Sigmoid colon (tissue), 4 donors: ENCODE results near the gene CACNA2D3.

ENCODE experiments used
- CTCF ChIP-seq, 4 experiments: fragments of 450-650 bp in 3 of 4; fragments of 200-600 bp in 1 of 4; IDR thresholded peaks; one replicate each; pipeline ENCODE4 v1.5.1; 2016 to 2019; ENCODE audit warnings: antibody characterized with exemption in 4 of 4, mild to moderate bottlenecking in 3 of 4, moderate library complexity in 2 of 4
- EP300 ChIP-seq, 4 donors: sonication (generic); formaldehyde crosslinking; IDR thresholded peaks; one replicate each; pipeline ENCODE4 v1.6.1; 2017; ENCODE audit warnings: antibody characterized with exemption in 4 of 4
- POLR2A ChIP-seq, 2 donors: fragments of 450-650 bp; IDR thresholded peaks; one replicate each; pipeline ENCODE4 v1.6.1; 2016; ENCODE audit warnings: antibody characterized with exemption in 2 of 2, mild to moderate bottlenecking in 2 of 2, moderate library complexity in 2 of 2
- POLR2AphosphoS5 ChIP-seq, 4 donors: sonication (generic); formaldehyde crosslinking; IDR thresholded peaks; one replicate each; pipeline ENCODE4 v1.6.1; 2017; ENCODE audit warnings: antibody characterized with exemption in 4 of 4

GRCh38 chr3:54122324-54123002 lies at the start of gene CACNA2D3:
- TF ChIP-seq CTCF (IDR thresholded peaks at IDR 0.05) (no peak), POLR2A (IDR thresholded peaks at IDR 0.05) (no peak), POLR2AphosphoS5 (IDR thresholded peaks at IDR 0.05) (no peak), EP300 (IDR thresholded peaks at IDR 0.05) (no peak)
